Measurements from ENCODE around the gene ITIH1.
"Not testable (repeated sequence)": the region's sequence is repeated elsewhere in the genome, so short reads cannot be mapped to it uniquely, and the experiment has no call there.

The ITIH1 gene

DNA sequence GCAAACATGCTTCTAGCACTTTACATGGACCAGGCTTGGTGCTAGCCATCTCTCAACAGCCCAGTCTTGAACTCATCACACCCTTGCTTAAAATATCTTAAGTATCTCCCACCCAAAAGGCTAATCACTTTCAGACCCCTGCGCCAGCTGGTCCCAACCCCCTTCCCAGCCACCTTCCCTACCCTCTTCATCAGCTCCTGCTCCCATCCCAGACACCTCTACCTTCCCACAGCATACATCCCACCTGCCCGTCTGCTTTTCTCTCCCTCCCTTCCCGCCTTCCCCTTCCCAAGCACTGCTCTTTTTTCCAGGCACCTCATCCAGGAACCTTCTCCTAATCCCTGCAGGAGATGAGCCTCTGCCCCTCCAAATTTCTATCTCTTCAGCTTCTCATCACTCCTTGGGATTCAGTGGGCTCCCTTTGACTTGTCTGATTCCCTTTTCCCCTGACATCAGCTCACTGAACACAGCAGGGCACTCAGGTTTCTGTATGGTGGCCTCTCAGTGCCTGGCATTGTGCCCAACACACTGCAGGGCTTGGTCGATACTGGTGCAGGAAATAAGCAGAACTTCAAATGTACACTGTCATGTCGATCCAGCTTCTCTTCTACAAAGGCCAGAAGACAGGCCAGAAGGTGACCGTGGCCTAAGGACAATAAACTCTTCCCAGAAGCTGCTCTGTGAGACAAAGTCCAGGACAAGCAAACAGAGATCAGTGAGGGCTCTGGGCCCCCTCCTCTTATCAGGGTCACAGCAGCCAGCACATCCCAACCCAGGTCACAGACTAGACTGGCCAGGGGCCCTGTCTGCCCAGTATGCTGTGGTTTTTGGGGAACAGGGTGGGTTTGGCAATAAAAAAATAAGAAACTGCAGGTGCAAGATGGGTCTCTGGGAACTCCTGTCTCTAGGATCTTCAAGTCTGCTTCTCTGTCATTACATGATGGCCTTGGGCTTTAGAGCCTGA is 2.2 kb upstream of the ITIH1 start:
- DNase-seq (ENCODE audit: low read depth in 2 of 2), result no peak

GRCh38 chr3:52775877-52776276 is 1.5 kb upstream of the ITIH1 start:
- DNase-seq (ENCODE audit: low read depth in 2 of 2), result no peak

GRCh38 chr3:52776486-52776885 is 913 bp upstream of the ITIH1 start:
- not testable (repeated sequence) for DNase-seq (ENCODE audit: low read depth in 2 of 2)

GRCh38 chr3:52777959-52778805 is 783 bp downstream of the ITIH1 start:
- DNase-seq (ENCODE audit: low read depth in 2 of 2), result no peak

GRCh38 chr3:52779011-52779836 is 1.8 kb downstream of the ITIH1 start:
- no peak for DNase-seq (ENCODE audit: low read depth in 2 of 2)

DNA sequence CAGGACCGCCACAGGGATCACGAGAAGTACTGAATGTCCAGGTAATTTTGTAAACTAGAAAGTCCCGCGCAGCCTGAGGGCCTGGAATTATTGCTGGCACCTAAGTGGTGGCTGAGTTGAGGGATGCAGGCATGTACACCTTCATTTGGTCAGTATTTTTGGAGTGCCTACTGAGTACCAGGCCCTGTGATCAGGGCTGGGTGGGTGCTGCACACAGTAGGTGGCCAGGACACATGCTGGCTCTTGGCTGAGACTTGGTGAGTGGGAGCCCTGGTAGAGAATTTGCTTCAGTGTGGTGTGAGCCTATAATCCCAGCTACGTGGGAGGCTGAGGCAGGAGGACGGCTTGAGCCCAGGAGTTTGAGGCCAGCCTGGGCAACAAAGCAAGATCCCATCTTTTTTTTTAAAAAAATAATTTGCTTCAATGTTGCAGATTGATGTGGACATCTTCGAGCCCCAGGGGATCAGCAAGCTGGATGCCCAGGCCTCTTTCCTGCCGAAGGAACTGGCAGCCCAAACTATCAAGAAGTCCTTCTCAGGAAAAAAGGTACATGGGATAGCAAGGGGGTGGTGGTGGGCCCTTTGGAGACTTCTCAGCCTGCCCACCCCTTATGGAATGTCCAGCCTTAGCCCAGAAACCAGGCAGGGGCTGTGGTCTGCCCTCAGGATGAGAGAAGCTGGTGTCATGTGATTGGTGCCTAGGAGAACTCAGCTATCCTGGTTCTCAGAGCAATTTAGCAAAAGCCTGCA is 2.6 kb downstream of the ITIH1 start:
- DNase-seq (ENCODE audit: low read depth in 2 of 2), result no peak

GRCh38 chr3:52781741-52782140 is 4.3 kb downstream of the ITIH1 start:
- DNase-seq (ENCODE audit: low read depth in 2 of 2), result no peak

GRCh38 chr3:52782412-52783210 is 5.2 kb downstream of the ITIH1 start:
- DNase-seq (ENCODE audit: low read depth in 2 of 2), result no peak

DNA sequence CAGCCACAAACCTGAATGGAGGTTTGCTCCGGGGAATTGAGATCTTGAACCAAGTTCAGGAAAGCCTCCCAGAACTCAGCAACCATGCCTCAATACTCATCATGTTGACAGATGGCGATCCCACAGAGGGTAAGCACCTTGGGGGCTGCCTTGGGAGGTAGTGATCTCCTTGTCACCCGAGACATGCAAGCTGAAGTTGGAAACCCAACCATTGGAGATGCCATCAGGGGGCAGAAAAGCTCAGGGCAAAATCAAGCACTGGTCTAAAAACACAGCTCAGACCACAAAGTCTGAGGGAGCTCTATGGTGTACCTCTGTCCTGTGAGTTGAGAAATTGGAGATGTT is 5.8 kb downstream of the ITIH1 start:
- DNase-seq (ENCODE audit: low read depth in 2 of 2), result no peak

GRCh38 chr3:52784021-52784621 is 6.7 kb downstream of the ITIH1 start:
- DNase-seq (ENCODE audit: low read depth in 2 of 2), result no peak

DNA sequence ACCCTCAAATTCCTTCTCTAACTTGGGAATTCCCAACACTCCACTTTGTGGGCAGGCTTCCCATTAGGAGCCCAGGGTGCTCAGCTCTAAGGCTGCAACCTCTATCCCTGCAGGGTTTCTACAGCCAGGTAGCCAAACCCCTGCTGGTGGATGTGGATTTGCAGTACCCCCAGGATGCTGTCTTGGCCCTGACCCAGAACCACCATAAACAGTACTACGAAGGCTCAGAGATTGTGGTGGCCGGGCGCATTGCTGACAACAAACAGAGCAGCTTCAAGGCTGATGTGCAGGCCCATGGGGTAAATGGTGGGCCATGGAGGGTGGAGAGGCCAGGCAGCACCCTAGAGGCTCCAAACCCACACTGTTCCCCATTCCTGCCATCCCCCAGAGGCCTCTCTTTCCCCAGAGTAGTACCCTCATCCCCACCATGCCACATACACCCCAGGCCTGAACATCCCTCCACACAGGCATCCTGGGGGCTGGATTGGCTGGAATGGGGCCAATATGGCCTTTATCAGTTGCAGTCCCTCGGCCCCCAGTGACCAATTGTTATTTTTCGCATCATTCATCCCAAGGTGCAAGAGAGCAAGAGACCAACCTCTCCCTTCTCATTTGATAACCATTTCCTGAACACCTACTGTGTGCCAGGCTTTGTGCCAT is 7.7 kb downstream of the ITIH1 start:
- no peak for DNase-seq (ENCODE audit: low read depth in 2 of 2)

DNA sequence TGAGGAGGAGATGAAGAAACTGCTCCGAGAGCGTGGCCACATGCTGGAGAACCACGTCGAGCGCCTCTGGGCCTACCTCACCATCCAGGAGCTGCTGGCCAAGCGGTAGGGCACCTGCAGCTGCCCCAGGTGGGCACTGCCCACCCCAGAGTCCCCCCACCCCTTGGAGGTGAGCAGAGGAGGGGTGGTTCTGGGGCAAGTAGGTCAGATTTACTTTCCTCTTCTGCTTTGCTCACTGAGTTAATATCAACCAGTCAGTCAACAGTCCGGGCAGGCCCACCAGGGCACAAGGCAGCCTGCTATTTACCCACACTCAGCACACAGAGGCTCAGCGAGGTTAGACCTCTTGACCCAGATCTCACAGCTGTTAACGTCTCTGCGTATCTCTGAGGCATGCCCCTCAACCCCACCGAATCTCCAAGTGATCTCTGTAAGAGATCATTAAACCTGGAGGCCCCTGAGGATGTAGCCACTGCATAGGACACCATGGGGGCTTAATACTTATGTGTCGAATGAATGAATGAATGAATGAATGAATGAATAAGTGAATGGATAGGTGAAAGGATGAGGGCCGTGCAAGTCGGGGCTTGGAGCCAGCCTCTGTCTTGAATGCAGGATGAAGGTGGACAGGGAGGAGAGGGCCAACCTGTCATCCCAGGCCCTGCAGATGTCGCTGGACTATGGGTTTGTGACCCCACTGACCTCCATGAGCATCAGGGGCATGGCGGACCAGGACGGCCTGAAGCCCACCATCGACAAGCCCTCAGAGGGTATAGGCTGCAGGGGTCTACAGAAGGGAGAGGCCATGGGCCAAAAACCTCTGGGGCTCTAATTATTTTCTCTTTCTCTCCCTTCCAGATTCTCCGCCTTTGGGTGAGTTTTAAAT is 9.2 kb downstream of the ITIH1 start:
- DNase-seq (ENCODE audit: low read depth in 2 of 2), result no peak

DNA sequence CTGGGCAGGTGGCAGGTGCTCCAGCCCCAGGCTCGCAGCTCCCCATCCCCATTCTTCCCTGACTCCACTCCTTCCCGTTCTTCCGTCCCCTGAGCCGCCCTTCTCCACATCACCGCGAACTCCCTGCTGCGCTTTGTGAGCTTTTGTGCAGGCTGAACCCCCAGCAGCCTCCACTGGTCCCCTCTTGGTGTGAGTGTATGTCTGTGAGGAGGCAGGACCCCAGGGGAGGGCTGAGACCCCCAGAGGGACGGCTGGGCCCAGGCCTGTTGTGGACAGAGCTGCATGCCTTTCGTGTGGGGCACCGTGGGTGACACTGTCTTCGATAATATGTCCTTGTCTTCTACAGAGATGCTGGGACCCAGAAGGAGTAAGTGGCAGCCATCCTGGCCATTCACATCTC is 9.8 kb downstream of the ITIH1 start:
- no peak for DNase-seq (ENCODE audit: low read depth in 2 of 2)

DNA sequence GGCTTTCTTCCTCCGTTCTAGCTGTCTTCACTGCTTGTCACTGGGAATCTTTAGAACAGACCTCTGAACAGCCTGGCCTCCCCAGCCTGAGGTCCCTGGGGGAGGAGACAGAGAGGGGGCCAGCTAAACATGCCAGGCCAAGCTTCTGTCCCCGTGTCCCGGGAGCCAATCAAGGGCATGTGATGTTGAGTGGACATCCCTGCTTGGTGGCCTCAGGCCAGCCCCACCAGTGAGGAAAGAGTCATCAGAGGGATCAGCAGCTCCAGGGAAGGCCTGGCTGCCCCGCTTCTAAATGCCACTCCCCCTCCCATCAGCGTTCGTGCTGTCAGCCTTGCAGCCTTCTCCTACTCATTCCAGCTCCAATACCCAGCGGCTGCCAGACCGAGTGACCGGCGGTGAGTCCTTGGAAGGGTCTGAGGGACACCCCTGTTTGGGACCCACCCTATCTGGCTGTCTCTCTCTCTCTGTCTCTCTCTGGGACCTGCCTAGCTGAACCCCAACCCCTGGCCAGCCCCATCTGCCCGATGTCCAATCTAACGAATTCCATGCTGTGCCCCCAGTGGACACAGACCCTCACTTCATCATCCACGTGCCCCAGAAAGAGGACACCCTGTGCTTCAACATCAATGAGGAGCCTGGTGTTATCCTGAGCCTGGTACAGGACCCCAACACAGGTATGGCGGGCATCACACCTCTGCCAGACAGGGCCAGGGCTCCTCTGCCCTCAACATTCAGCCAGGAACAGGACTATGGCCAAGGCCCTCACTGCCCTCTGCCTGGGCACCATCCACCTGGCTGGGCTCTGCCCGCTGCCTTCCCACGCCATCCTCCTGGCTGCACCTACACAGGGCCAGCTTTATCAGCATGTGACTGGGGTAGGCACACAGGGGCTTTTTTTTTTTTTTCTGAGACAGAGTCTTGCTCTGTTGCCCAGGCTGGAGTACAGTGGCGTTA is 10.6 kb downstream of the ITIH1 start:
- DNase-seq (ENCODE audit: low read depth in 2 of 2), result no peak

- no peak for DNase-seq (ENCODE audit: low read depth in 2 of 2)
These were observed 11.7 kb downstream of the ITIH1 start for GRCh38 chr3:52788890-52789745.

DNA sequence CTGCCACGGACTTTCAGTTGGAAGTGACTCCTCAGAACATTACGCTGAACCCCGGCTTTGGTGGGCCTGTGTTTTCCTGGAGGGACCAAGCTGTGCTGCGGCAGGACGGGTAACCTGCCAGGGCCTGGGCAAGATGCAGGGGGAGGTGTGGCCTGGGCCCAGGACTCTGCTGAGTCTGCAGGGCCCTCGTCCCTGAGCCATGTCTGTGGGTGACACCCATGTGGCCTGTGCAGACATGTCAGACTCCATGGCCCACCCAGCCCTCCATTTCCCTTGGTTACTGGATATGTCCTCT is 12.3 kb downstream of the ITIH1 start:
- DNase-seq (ENCODE audit: low read depth in 2 of 2), result no peak

GRCh38 chr3:52790337-52790736 is 12.9 kb downstream of the ITIH1 start:
- DNase-seq (ENCODE audit: low read depth in 2 of 2), result no peak

All from fibroblast of skin of left biceps (primary cell).